HEK293 (cell line): Measurements from ENCODE around the gene CCDC201.

Experiments used
- CTCF ChIA-PET: fragments of 350-600 bp; formaldehyde crosslinking; extraction: SDS; loops from one replicate; lab custom pipeline; 2021; ENCODE audit warnings: antibody characterized with exemption; lab: Yijun Ruan, JAX
- POLR2A ChIA-PET: fragments of 300-600 bp; formaldehyde crosslinking; extraction: SDS; loops from one replicate; lab custom pipeline; 2020; ENCODE audit warnings: antibody characterized with exemption, inconsistent platforms; lab: Yijun Ruan, JAX
- H3K27ac ChIP-seq: fragments of 200-500 bp; sonication (Bioruptor generic); 2 replicates; pipeline ENCODE4 v1.5.1; 2014; ENCODE audit warnings: low read depth, low read length, control low read depth, inconsistent platforms; ENCODE audit errors: extremely low read depth
- H3K36me3 ChIP-seq, 2 experiments: fragments of 200-500 bp in 1 of 2; sonication (Bioruptor generic) in 1 of 2; 1 replicate in 1 of 2; 2 replicates in 1 of 2; pipeline ENCODE4 v1.5.1; 2014 to 2017; ENCODE audit warnings: inconsistent platforms in 2 of 2, low read length in 2 of 2; ENCODE audit not compliant: control insufficient read depth in 2 of 2, insufficient read depth in 1 of 2
- H3K4me1 ChIP-seq: fragments of 200-500 bp; sonication (Bioruptor generic); 2 replicates; pipeline ENCODE4 v1.5.1; 2014; ENCODE audit warnings: mild to moderate bottlenecking, low read length, inconsistent platforms; ENCODE audit not compliant: control insufficient read depth, insufficient read depth
- H3K4me3 ChIP-seq: 2 replicates; pipeline ENCODE4 v1.5.1; 2011; ENCODE audit warnings: low read depth, mild to moderate bottlenecking, control low read depth, low read length, moderate library complexity
- H3K9me3 ChIP-seq: fragments of 200-500 bp; sonication (Bioruptor generic); 2 replicates; pipeline ENCODE4 v1.5.1; 2014; ENCODE audit warnings: low read depth, low read length, inconsistent platforms; ENCODE audit not compliant: control insufficient read depth, insufficient read depth
- KLF9 ChIP-seq: fragments of 450-650 bp; formaldehyde crosslinking; IDR thresholded peaks from 2 replicates; pipeline ENCODE4 v1.5.1; 2016; ENCODE audit warnings: missing biosample characterization, missing genetic modification characterization, low read depth
- MZF1 ChIP-seq: fragments of 450-650 bp; formaldehyde crosslinking; IDR thresholded peaks from 2 replicates; pipeline ENCODE4 v1.5.1; 2017; ENCODE audit warnings: missing biosample characterization, missing genetic modification characterization, borderline replicate concordance
- PRDM2 ChIP-seq: fragments of 450-650 bp; formaldehyde crosslinking; IDR thresholded peaks from 2 replicates; pipeline ENCODE4 v1.5.1; 2016; ENCODE audit warnings: missing biosample characterization, missing genetic modification characterization, borderline replicate concordance
- REST ChIP-seq: fragments of 450-650 bp; formaldehyde crosslinking; IDR thresholded peaks from 2 replicates; pipeline ENCODE4 v1.5.1; 2016; ENCODE audit warnings: missing biosample characterization, missing genetic modification characterization
- ZBTB7A ChIP-seq: fragments of 450-650 bp; formaldehyde crosslinking; IDR thresholded peaks from 2 replicates; pipeline ENCODE4 v1.5.1; 2016; ENCODE audit warnings: low read depth, missing biosample characterization, missing genetic modification characterization
- ZNF155 ChIP-seq: fragments of 450-650 bp; formaldehyde crosslinking; IDR thresholded peaks from 2 replicates; pipeline ENCODE4 v1.5.1; 2016; ENCODE audit warnings: missing biosample characterization, missing genetic modification characterization
- ZNF239 ChIP-seq: fragments of 450-650 bp; formaldehyde crosslinking; IDR thresholded peaks from 2 replicates; pipeline ENCODE4 v1.5.1; 2016; ENCODE audit warnings: missing biosample characterization, missing genetic modification characterization
- ZNF280C ChIP-seq: fragments of 450-650 bp; formaldehyde crosslinking; IDR thresholded peaks from 2 replicates; pipeline ENCODE4 v1.5.1; 2016; ENCODE audit warnings: missing biosample characterization, missing genetic modification characterization
- ZNF341 ChIP-seq: fragments of 450-650 bp; formaldehyde crosslinking; IDR thresholded peaks from 2 replicates; pipeline ENCODE4; 2016; ENCODE audit warnings: low read depth, missing biosample characterization, missing genetic modification characterization
- ZNF354C ChIP-seq: fragments of 450-650 bp; formaldehyde crosslinking; IDR thresholded peaks from 2 replicates; pipeline ENCODE4 v1.5.1; 2016; ENCODE audit warnings: missing biosample characterization, missing genetic modification characterization, low read depth, borderline replicate concordance
- ZNF416 ChIP-seq: fragments of 450-650 bp; formaldehyde crosslinking; IDR thresholded peaks from 2 replicates; pipeline ENCODE4 v1.5.1; 2016; ENCODE audit warnings: missing biosample characterization, missing genetic modification characterization
- ZNF426 ChIP-seq: fragments of 450-650 bp; formaldehyde crosslinking; IDR thresholded peaks from 2 replicates; pipeline ENCODE4 v1.5.1; 2017; ENCODE audit warnings: missing biosample characterization, missing genetic modification characterization, mild to moderate bottlenecking, inconsistent platforms, moderate library complexity
- ZNF530 ChIP-seq: fragments of 450-650 bp; formaldehyde crosslinking; IDR thresholded peaks from 2 replicates; pipeline ENCODE4 v1.5.1; 2016; ENCODE audit warnings: low read depth, missing biosample characterization, missing genetic modification characterization
- ZNF555 ChIP-seq: fragments of 450-650 bp; formaldehyde crosslinking; conservative IDR thresholded peaks from 2 replicates; pipeline ENCODE4 v1.5.1; 2017; ENCODE audit warnings: missing biosample characterization, mild to moderate bottlenecking, missing genetic modification characterization, inconsistent platforms
- ZNF561 ChIP-seq: fragments of 450-650 bp; IDR thresholded peaks from 2 replicates; pipeline ENCODE4 v1.5.1; 2018; ENCODE audit warnings: missing biosample characterization, missing genetic modification characterization, borderline replicate concordance
- ZNF626 ChIP-seq: fragments of 450-650 bp; sonication (Bioruptor Pico); formaldehyde crosslinking; IDR thresholded peaks from 2 replicates; pipeline ENCODE4 v1.5.1; 2018; ENCODE audit warnings: missing biosample characterization, missing genetic modification characterization, inconsistent platforms
- ZNF791 ChIP-seq: fragments of 450-650 bp; formaldehyde crosslinking; IDR thresholded peaks from 2 replicates; pipeline ENCODE4 v1.5.1; 2016; ENCODE audit warnings: missing biosample characterization, missing genetic modification characterization
- ZNF830 ChIP-seq: fragments of 450-650 bp; IDR thresholded peaks from 2 replicates; pipeline ENCODE4 v1.5.0; 2018; ENCODE audit warnings: missing biosample characterization, missing genetic modification characterization, low read depth, mild to moderate bottlenecking, moderate library complexity
- ZSCAN4 ChIP-seq: fragments of 450-650 bp; formaldehyde crosslinking; IDR thresholded peaks from 2 replicates; pipeline ENCODE4 v1.5.1; 2017; ENCODE audit warnings: missing biosample characterization, missing genetic modification characterization

The CCDC201 gene

DNA sequence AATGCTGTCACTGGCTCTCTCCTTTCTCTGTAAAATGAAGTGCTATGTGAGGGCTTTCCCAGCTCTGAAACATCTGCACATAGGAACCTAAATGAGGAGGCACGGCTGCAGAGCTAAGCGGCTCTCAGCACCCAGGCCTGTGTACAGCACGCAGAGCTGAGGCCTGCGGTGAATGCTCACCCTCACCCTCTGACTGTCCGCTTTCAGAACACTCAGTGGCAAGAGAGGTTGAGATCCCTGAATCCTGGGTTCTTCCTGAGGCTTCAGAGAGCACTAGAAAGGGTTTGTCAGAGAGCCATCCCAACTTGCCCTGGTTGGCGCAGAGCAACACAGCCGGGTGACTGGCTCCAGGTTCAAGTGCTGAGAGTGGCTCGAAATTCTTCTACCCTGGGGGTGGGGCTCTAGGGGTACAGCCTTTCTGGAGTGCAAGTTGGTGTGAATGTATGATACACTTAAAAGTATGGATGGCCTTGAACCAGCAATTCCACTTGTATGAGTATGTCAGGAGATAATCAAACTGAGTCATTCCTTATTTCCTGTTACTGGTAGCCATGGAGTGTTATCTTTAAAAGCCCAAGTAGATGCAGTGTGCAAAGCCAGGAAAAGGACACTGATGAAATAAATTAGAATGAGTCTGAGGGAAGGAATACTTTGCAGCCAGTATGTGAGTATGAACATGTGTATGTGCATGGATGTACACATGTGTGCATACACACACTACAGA, 1.7 kb upstream of the CCDC201 start:
- Histone ChIP-seq H3K27ac (no peak overlapping the region), H3K36me3 (no peaks in the 10 kb centered on the region), H3K9me3 (no peaks in the 10 kb centered on the region), H3K4me3 (no peak overlapping the region), H3K4me1 (no peaks in the 10 kb centered on the region)
- TF ChIP-seq ZNF555 (tag by site-specific recombination) (no peak), ZNF155 (tag by site-specific recombination) (no peak), ZNF341 (no peak), ZNF416 (tag by site-specific recombination) (no peak), ZNF280C (no peak), REST (no peak), ZNF791 (tag by site-specific recombination) (no peak), ZNF561 (tag by site-specific recombination) (no peak), ZNF626 (tag by site-specific recombination) (no peak)
- CTCF ChIA-PET = interaction anchor here (0.5 to 0.6 kb wide), 2 partner anchors 17 to 860 kb away, joined by 3 read pairs; no protein-coding TSS in a partner anchor
- POLR2A ChIA-PET = no interaction called here

GRCh38 chr7:45873355-45873754, 473 bp upstream of the CCDC201 start:
- CTCF ChIA-PET = interaction anchor here (1.0 kb wide), 1 partner anchor 12 kb away, joined by 4 read pairs; no protein-coding TSS in a partner anchor
- POLR2A ChIA-PET = no interaction called here

More at GRCh38 chr7:45873355-45873754, 473 bp upstream of the CCDC201 start:
- Histone ChIP-seq H3K4me3 (no peak overlapping the region), H3K36me3 (no peaks in the 10 kb centered on the region), H3K27ac (no peak overlapping the region), H3K4me1 (no peaks in the 10 kb centered on the region), H3K9me3 (no peaks in the 10 kb centered on the region)
- TF ChIP-seq ZNF426 (tag by site-specific recombination) = no peak
- no peak for TF ChIP-seq ZNF830
- TF ChIP-seq ZNF530 (tag by site-specific recombination) = no peak
- TF ChIP-seq ZNF354C = no peak
- no peak for TF ChIP-seq PRDM2 (tag by site-specific recombination)
- no peak for TF ChIP-seq ZBTB7A (tag by site-specific recombination)
- TF ChIP-seq KLF9 (tag by site-specific recombination) = no peak
- no peak for TF ChIP-seq ZSCAN4 (tag by site-specific recombination)
- TF ChIP-seq ZNF239 = no peak
- no peak for TF ChIP-seq MZF1 (tag by site-specific recombination)
